Measurements from ENCODE around the gene TEK.
A peak's percentile ranks its signal among the peaks of the same experiment; 100 is the strongest.

Gene TEK

DNA sequence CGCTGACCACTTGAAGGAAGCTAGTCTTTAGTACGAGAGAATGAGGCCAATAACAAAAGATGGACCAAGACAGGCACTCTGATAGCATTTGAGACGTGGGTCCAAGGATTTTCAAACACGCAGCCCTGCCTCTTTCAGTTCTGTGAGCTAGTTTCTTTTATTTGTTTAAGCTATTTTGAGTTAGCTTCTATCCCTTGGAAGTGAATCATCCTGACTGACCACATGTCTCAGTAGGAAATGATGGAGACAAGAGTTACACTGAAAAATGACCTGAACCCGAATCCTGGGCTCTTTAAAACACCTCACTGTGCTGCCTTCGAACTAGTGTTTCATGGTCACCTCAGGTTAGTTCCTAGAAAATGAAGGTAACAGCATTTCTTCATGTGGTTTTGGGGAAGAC is 9.9 kb downstream of the TEK start:
- H3K4me3 ChIP-seq (ENCODE audit: control insufficient read depth, low read depth, low read length) = no peak overlapping the region
- TF ChIP-seq, protein P1, sequence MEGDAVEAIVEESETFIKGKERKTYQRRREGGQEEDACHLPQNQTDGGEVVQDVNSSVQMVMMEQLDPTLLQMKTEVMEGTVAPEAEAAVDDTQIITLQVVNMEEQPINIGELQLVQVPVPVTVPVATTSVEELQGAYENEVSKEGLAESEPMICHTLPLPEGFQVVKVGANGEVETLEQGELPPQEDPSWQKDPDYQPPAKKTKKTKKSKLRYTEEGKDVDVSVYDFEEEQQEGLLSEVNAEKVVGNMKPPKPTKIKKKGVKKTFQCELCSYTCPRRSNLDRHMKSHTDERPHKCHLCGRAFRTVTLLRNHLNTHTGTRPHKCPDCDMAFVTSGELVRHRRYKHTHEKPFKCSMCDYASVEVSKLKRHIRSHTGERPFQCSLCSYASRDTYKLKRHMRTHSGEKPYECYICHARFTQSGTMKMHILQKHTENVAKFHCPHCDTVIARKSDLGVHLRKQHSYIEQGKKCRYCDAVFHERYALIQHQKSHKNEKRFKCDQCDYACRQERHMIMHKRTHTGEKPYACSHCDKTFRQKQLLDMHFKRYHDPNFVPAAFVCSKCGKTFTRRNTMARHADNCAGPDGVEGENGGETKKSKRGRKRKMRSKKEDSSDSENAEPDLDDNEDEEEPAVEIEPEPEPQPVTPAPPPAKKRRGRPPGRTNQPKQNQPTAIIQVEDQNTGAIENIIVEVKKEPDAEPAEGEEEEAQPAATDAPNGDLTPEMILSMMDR (IDR thresholded peaks at IDR 0.05; ENCODE audit: control insufficient read depth, insufficient read depth, low read depth, low read length, missing control alignments) = no peak
- DNase-seq (ENCODE audit: low read depth) = peak; percentile 8

DNA sequence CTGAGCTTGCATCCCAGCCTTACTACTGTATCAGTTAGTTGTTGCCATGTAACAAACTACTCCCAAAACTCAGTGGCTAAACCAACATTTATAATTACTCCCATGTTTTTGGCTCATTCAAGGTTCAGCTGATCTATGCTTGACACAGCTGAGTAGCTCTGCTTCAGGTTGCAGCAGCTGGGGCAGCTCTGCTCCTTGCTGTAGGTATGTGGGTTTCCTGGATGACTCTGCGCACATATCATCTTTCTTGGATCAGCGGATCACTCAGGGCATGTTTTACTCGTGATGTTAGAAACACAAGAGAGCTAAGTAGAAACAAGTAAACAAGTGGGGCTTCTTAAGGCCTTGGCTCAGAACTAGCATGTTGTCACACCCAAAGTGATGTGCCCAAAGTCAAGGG is 15.1 kb downstream of the TEK start:
- no peak overlapping the region for H3K4me3 ChIP-seq (ENCODE audit: control insufficient read depth, low read depth, low read length)
- TF ChIP-seq, protein P1 (IDR thresholded peaks at IDR 0.05; ENCODE audit: control insufficient read depth, insufficient read depth, low read depth, low read length, missing control alignments) = no peak
- DNase-seq (ENCODE audit: low read depth) = no peak

DNA sequence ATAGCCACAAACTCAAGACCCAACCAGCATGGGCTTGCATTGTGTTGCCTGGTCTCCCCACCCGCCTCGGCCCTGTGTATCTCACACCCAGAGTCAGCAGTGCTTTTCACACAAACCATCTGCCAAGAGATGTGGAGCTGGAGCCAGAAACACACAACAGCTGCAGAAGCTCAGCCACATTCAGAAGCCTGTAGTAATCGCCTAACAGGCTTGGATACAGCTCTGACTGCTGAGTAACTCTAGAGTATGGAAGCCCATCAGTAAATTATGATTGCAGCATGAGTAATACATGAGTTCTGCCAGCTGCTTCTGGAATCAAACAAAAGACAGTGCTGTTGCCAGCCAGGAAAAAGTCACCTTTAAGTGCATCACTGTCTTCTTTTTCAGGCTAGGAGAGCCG is 16.0 kb downstream of the TEK start:
- peak; percentile 84 for DNase-seq (ENCODE audit: low read depth)
- TF ChIP-seq, protein P1 (IDR thresholded peaks at IDR 0.05; ENCODE audit: control insufficient read depth, insufficient read depth, low read depth, low read length, missing control alignments) = no peak
- H3K4me3 ChIP-seq (ENCODE audit: control insufficient read depth, low read depth, low read length) = no peak overlapping the region

DNA sequence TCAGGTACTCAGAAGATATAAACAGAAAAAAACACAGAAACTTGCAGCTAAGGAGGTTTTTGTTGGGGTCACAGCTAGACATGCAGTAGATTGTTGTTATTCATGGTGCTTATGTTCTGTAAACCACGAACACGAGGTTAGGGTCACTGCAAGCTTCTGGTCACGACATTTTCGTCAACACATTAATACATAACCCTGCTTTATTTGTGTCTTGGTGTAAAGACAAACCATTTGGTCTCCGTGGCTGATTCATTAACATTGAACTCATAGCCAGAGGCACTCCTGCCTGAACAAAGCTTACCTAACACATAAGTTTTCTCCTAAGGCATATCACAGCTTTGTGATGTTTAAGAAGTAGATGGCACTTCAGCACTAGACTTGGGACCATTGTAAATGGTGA is 16.9 kb downstream of the TEK start:
- DNase-seq (ENCODE audit: low read depth) = no peak
- H3K4me3 ChIP-seq (ENCODE audit: control insufficient read depth, low read depth, low read length) = no peak overlapping the region
- TF ChIP-seq, protein P1 (IDR thresholded peaks at IDR 0.05; ENCODE audit: control insufficient read depth, insufficient read depth, low read depth, low read length, missing control alignments) = no peak

DNA sequence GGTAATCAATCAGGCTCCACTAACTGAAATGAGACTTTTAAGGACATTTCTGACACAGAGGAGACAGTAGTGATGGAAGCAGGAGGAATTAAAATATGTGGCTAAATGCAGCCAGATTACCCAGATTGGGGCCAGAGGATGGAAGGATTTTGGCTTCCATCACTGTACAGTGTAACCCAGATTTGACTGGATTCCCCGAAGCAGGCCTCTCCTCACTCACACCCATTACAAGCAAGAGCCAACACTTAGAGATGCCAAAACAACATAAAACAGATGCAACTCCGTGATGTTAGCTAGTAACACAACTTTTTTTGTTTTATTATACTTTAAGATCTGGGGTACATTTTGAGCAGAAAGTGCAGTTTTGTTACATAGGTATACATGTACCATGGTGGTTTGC is 17.6 kb downstream of the TEK start:
- H3K4me3 ChIP-seq (ENCODE audit: control insufficient read depth, low read depth, low read length) = no peak overlapping the region
- no peak for DNase-seq (ENCODE audit: low read depth)
- TF ChIP-seq, protein P1 (IDR thresholded peaks at IDR 0.05; ENCODE audit: control insufficient read depth, insufficient read depth, low read depth, low read length, missing control alignments) = no peak

DNA sequence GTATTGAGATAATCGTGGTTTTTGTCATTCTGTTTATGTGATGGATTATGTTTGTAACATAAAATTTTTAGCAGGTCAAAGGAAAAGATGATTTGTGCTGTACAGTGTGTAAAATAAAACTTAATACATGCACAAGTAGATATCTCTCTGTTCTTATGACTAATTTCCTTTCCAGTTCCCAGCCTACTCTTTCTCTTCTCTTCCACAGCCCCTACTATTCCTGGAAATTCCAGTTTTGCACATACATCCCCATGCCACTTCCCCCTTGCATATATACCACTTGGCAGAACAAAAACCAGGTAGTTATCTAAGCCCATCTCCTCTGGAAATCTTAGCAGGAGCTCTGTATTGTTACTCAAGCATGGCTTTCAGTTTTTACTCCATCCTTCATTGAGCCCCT is 20.2 kb downstream of the TEK start:
- DNase-seq (ENCODE audit: low read depth) = no peak
- H3K4me3 ChIP-seq (ENCODE audit: control insufficient read depth, low read depth, low read length) = no peak overlapping the region
- TF ChIP-seq, protein P1 (IDR thresholded peaks at IDR 0.05; ENCODE audit: control insufficient read depth, insufficient read depth, low read depth, low read length, missing control alignments) = no peak

DNA sequence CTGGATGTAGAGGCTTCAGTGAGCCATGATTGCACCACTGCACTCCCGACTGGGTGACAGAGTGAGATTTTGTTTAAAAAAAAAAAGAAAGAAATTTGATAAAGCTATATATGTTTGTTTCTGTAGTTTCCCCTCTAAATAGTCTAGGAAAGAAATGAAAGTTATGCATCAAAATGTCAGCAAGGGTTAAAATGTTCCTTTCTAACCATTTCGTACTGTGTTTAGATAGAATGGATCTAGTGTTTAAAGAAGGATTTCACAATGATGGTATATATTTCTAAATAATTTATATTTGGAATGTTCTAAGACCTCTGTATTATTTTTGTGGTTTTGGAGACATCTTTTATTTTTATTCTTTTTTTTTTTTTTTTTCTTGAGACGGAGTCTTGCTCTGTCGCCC is 22.7 kb downstream of the TEK start:
- DNase-seq (ENCODE audit: low read depth) = no peak

More for the DNA sequence above, 22.7 kb downstream of the TEK start:
- TF ChIP-seq, protein P1 (IDR thresholded peaks at IDR 0.05; ENCODE audit: control insufficient read depth, insufficient read depth, low read depth, low read length, missing control alignments) = no peak
- H3K4me3 ChIP-seq (ENCODE audit: control insufficient read depth, low read depth, low read length) = no peak overlapping the region
